Caco-2 (cell line): ENCODE data around the gene RXRA. TPM values are rescaled to one million over a fixed set of nuclear protein-coding genes. Genes with fewer than 3 reads are reported as not detected.

Experiments used
- BruUV-seq: library from RNA; stranded (reverse); fragments of 400-500 nt; replicated peaks from 2 replicates; lab custom pipeline; 2021; lab: Mats Ljungman, UMichigan
- CTCF ChIA-PET: fragments of 300-600 bp; sonication (Branson Sonifier 250); formaldehyde crosslinking; loops from one replicate; lab custom pipeline; 2022; ENCODE audit warnings: antibody characterized with exemption; lab: Charles Lee
- POLR2A ChIA-PET: fragments of 300-600 bp; sonication (Branson Sonifier 250); formaldehyde crosslinking; loops from one replicate; lab custom pipeline; 2022; ENCODE audit warnings: antibody characterized with exemption; lab: Charles Lee
- DNase-seq, 2 experiments: peaks; one replicate each; pipeline versions ENCODE4 v3.0.0 to v3.0.0-alpha.2; 2020 to 2022
- H3K27me3 ChIP-seq: replicated peaks from 2 replicates; pipeline ENCODE4 v1.6.0; 2011; ENCODE audit warnings: low read length; ENCODE audit not compliant: control insufficient read depth, insufficient read depth
- H3K36me3 ChIP-seq: 2 replicates; pipeline ENCODE4 v1.5.1; 2011; ENCODE audit warnings: low read length; ENCODE audit not compliant: control insufficient read depth, insufficient read depth
- H3K4me1 ChIP-seq: fragments of 250-450 bp; sonication (Bioruptor Pico); 2 replicates; pipeline ENCODE4 v1.5.1; 2020; ENCODE audit warnings: mild to moderate bottlenecking
- H3K4me3 ChIP-seq: 2 replicates; pipeline ENCODE4 v1.5.1; 2011; ENCODE audit warnings: low read depth, mild to moderate bottlenecking, control low read depth, low read length
- H3K9me3 ChIP-seq: fragments of 250-450 bp; sonication (Bioruptor Pico); 2 replicates; pipeline ENCODE4 v1.5.1; 2020; ENCODE audit warnings: mild to moderate bottlenecking, moderate library complexity
- H3K27ac Mint-ChIP-seq: one replicate; pipeline ENCODE4 v1.8.0; 2022; ENCODE audit warnings: mixed read lengths; ENCODE audit not compliant: unreplicated experiment
- H3K27me3 Mint-ChIP-seq: one replicate; pipeline ENCODE4 v1.8.0; 2022; ENCODE audit warnings: mixed read lengths; ENCODE audit not compliant: insufficient read depth, unreplicated experiment
- H3K36me3 Mint-ChIP-seq: one replicate; pipeline ENCODE4 v1.8.0; 2022; ENCODE audit warnings: mild to moderate bottlenecking, mixed read lengths; ENCODE audit not compliant: insufficient read depth, unreplicated experiment
- H3K4me1 Mint-ChIP-seq: one replicate; pipeline ENCODE4 v1.8.0; 2022; ENCODE audit warnings: low read depth, mixed read lengths; ENCODE audit not compliant: unreplicated experiment
- H3K4me3 Mint-ChIP-seq: one replicate; pipeline ENCODE4 v1.8.0; 2022; ENCODE audit warnings: mild to moderate bottlenecking, moderate library complexity, mixed read lengths; ENCODE audit not compliant: unreplicated experiment
- H3K9me3 Mint-ChIP-seq: one replicate; pipeline ENCODE4 v1.8.0; 2022; ENCODE audit warnings: mixed read lengths; ENCODE audit not compliant: unreplicated experiment
- CTCF ChIP-seq, 2 experiments: fragments of 200-600 bp in 1 of 2; IDR thresholded peaks; 1 replicate in 1 of 2; 2 replicates in 1 of 2; pipeline versions ENCODE4 v1.5.1 to v1.8.0; 2011 to 2022; ENCODE audit warnings: antibody characterized with exemption in 1 of 2, control low read depth in 1 of 2, inconsistent platforms in 1 of 2, low read depth in 1 of 2, low read length in 1 of 2, mild to moderate bottlenecking in 1 of 2, moderate library complexity in 1 of 2; ENCODE audit not compliant: insufficient read depth in 1 of 2, severe bottlenecking in 1 of 2, unreplicated experiment in 1 of 2
- intact Hi-C: fragments of 100-400 bp; cut with micrococcal nuclease; formaldehyde crosslinking; loops from one replicate; pipeline ENCODE4 v1.10.0; 2022; ENCODE audit not compliant: unreplicated experiment
- total RNA-seq: library from RNA; stranded (reverse); gene quantifications from 2 replicates; pipeline ENCODE4 v1.2.3, GENCODE V29; 2022

Gene RXRA
- total RNA-seq, 1 experiment from 2014 or later: 69.1 TPM

GRCh38 chr9:134429007-134429406 is 102.8 kb downstream of the RXRA start:
- H3K27ac Mint-ChIP-seq: no peak overlapping the region
- no peaks in the 10 kb centered on the region for H3K4me1 Mint-ChIP-seq
- TF ChIP-seq CTCF (IDR thresholded peaks at IDR 0.05; ENCODE audit: insufficient read depth in 1 of 2, low read depth in 1 of 2, low read length in 1 of 2, severe bottlenecking in 1 of 2, unreplicated experiment in 1 of 2): no peak
- H3K27me3 Mint-ChIP-seq: no peaks in the 10 kb centered on the region
- H3K4me3 ChIP-seq: no peak overlapping the region
- H3K9me3 ChIP-seq: no peaks in the 10 kb centered on the region
- intact Hi-C loops: loop anchor here (5.0 kb wide), 1 partner anchor 257 kb away; no protein-coding TSS in a partner anchor
- H3K9me3 Mint-ChIP-seq: no peaks in the 10 kb centered on the region
- H3K36me3 ChIP-seq: peaks cover 2% of the 10 kb centered on the region
- no peak for DNase-seq
- H3K36me3 Mint-ChIP-seq: peaks cover 37% of the 10 kb centered on the region
- H3K4me1 ChIP-seq: no peaks in the 10 kb centered on the region
- no peaks in the 10 kb centered on the region for H3K27me3 ChIP-seq
- BruUV-seq: no TSS peak
- ChIA-PET CTCF (no interaction called here), POLR2A (no interaction called here)
- H3K4me3 Mint-ChIP-seq: no peak overlapping the region

DNA sequence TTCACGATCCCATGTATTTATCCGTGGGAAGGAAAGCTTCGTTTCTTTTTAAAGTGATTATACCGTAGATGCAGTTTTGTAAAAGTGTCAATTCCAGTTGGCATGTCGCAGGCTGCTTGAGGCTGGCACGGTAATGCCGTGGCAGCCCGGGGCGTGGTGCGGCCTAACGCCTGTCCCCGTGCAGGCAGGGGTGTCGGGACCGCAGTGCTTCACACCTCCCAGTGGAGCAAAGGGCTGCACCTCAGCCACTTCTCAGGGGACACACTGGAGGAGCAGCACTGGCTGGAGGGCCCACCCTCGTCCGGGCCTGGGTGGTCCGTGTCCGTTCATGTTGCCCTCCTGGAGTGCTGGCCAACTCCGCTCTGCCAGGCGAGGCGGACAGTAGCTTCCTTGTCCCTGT is 103.2 kb downstream of the RXRA start:
- POLR2A ChIA-PET: no interaction called here

GRCh38 chr9:134431095-134431494 is 104.8 kb downstream of the RXRA start:
- no peaks in the 10 kb centered on the region for H3K27me3 ChIP-seq
- no peak for TF ChIP-seq CTCF (IDR thresholded peaks at IDR 0.05; ENCODE audit: insufficient read depth in 1 of 2, low read depth in 1 of 2, low read length in 1 of 2, severe bottlenecking in 1 of 2, unreplicated experiment in 1 of 2)
- Mint-ChIP-seq H3K4me1 (no peaks in the 10 kb centered on the region), H3K36me3 (peaks cover 40% of the 10 kb centered on the region), H3K9me3 (no peaks in the 10 kb centered on the region), H3K4me3 (no peak overlapping the region), H3K27me3 (no peaks in the 10 kb centered on the region), H3K27ac (no peak overlapping the region)
- DNase-seq: no peak
- H3K9me3 ChIP-seq: no peaks in the 10 kb centered on the region
- no TSS peak for BruUV-seq
- no peak overlapping the region for H3K4me3 ChIP-seq
- intact Hi-C loops: no loop called here
- peaks cover 2% of the 10 kb centered on the region for H3K36me3 ChIP-seq
- H3K4me1 ChIP-seq: no peaks in the 10 kb centered on the region
- ChIA-PET CTCF (interaction anchor here (1.1 kb wide), 1 partner anchor 12 kb away, joined by 3 read pairs; no protein-coding TSS in a partner anchor), POLR2A (no interaction called here)

More for the DNA sequence above, 103.2 kb downstream of the RXRA start:
- no peaks in the 10 kb centered on the region for H3K9me3 ChIP-seq
- H3K4me3 ChIP-seq: no peak overlapping the region
- H3K36me3 ChIP-seq: peaks cover 2% of the 10 kb centered on the region
- no peaks in the 10 kb centered on the region for H3K27me3 ChIP-seq
- intact Hi-C loops: loop anchor here (5.0 kb wide), 1 partner anchor 257 kb away; no protein-coding TSS in a partner anchor
- H3K27me3 Mint-ChIP-seq: no peaks in the 10 kb centered on the region
- H3K4me3 Mint-ChIP-seq: no peak overlapping the region
- peaks cover 36% of the 10 kb centered on the region for H3K36me3 Mint-ChIP-seq
- no peak for TF ChIP-seq CTCF (IDR thresholded peaks at IDR 0.05; ENCODE audit: insufficient read depth in 1 of 2, low read depth in 1 of 2, low read length in 1 of 2, severe bottlenecking in 1 of 2, unreplicated experiment in 1 of 2)
- CTCF ChIA-PET: no interaction called here
- DNase-seq: no peak
- H3K4me1 ChIP-seq: no peaks in the 10 kb centered on the region
- H3K4me1 Mint-ChIP-seq: no peaks in the 10 kb centered on the region
- H3K27ac Mint-ChIP-seq: no peak overlapping the region
- BruUV-seq: no TSS peak
- no peaks in the 10 kb centered on the region for H3K9me3 Mint-ChIP-seq
